Lower leg skin (tissue), 3 donors: ENCODE data around the gene THSD4.

Source experiments
- CTCF ChIP-seq, 3 donors: fragments of 450-650 bp; IDR thresholded peaks; one replicate each; pipeline ENCODE4 v1.5.1; 2016; ENCODE audit warnings: antibody characterized with exemption in 3 of 3, mild to moderate bottlenecking in 3 of 3, moderate library complexity in 2 of 3
- POLR2A ChIP-seq, 2 donors: fragments of 450-650 bp; IDR thresholded peaks; one replicate each; pipeline ENCODE4 v1.6.1; 2016 to 2017; ENCODE audit warnings: antibody characterized with exemption in 2 of 2, mild to moderate bottlenecking in 1 of 2, moderate library complexity in 1 of 2

GRCh38 chr15:71195242-71195641 lies 80.0 kb downstream of the THSD4 start:
- TF ChIP-seq CTCF (IDR thresholded peaks at IDR 0.05) (no peak), POLR2A (IDR thresholded peaks at IDR 0.05) (no peak)
